Activated T-cell treated with anti-CD3 and anti-CD28 coated beads, Interleukin-2, amount 50 U/mL, for 4 hours (primary cell): ENCODE data around the gene DROSHA. TPM values are rescaled to one million over a fixed set of nuclear protein-coding genes. Genes with fewer than 3 reads are reported as not detected.

Source experiments
- ATAC-seq, 2 donors: fragments of 200-7000 bp; cut with Tn5 transposase; one replicate each; pipeline ENCODE4 v1.10.0; 2021
- DNase-seq: peaks from one replicate; pipeline ENCODE4 v3.0.0-alpha.2; 2020
- H3K27me3 Mint-ChIP-seq: one replicate; pipeline ENCODE4 v1.8.0; 2021; ENCODE audit warnings: low read depth, mixed read lengths
- H3K36me3 Mint-ChIP-seq: one replicate; pipeline ENCODE4 v1.8.0; 2022; ENCODE audit warnings: mixed read lengths; ENCODE audit not compliant: insufficient read depth
- H3K4me1 Mint-ChIP-seq: one replicate; pipeline ENCODE4 v1.8.0; 2021; ENCODE audit warnings: low read depth, mixed read lengths
- H3K4me3 Mint-ChIP-seq: one replicate; pipeline ENCODE4 v1.8.0; 2021; ENCODE audit warnings: mild to moderate bottlenecking, moderate library complexity, mixed read lengths
- H3K9me3 Mint-ChIP-seq: one replicate; pipeline ENCODE4 v1.8.0; 2021; ENCODE audit warnings: mixed read lengths
- total RNA-seq, 3 donors: library from RNA; stranded (reverse); gene quantifications; one replicate each; pipeline ENCODE4 v1.2.1, GENCODE V29; 2021

DROSHA gene
- total RNA-seq, 3 donors from 2014 or later, result 47.7 to 60.8 (median 55.8) TPM

- ATAC-seq (no peak), DNase-seq (no peak)
- H3K9me3 Mint-ChIP-seq, result no peaks in the 10 kb centered on the region
- H3K36me3 Mint-ChIP-seq, result no peaks in the 10 kb centered on the region
- H3K4me3 Mint-ChIP-seq, result no peak overlapping the region
- peaks cover 16% of the 10 kb centered on the region for H3K27me3 Mint-ChIP-seq
- no peaks in the 10 kb centered on the region for H3K4me1 Mint-ChIP-seq
Measured at GRCh38 chr5:31382051-31382878, 149.6 kb downstream of the DROSHA start.

GRCh38 chr5:31381299-31381698 lies 150.6 kb downstream of the DROSHA start:
- DNase-seq (no peak), ATAC-seq (no peak)
- Mint-ChIP-seq H3K9me3 (no peaks in the 10 kb centered on the region), H3K4me1 (no peaks in the 10 kb centered on the region), H3K27me3 (peaks cover 16% of the 10 kb centered on the region), H3K36me3 (no peaks in the 10 kb centered on the region), H3K4me3 (no peak overlapping the region)

- ATAC-seq, result no peak
- no peaks in the 10 kb centered on the region for H3K4me1 Mint-ChIP-seq
- no peak overlapping the region for H3K4me3 Mint-ChIP-seq
- no peaks in the 10 kb centered on the region for H3K9me3 Mint-ChIP-seq
- H3K36me3 Mint-ChIP-seq, result no peaks in the 10 kb centered on the region
- DNase-seq, result no peak
- H3K27me3 Mint-ChIP-seq, result peaks cover 16% of the 10 kb centered on the region
Measured at GRCh38 chr5:31380049-31380448, 151.8 kb downstream of the DROSHA start.

- no peak for ATAC-seq
- DNase-seq, result no peak
- Mint-ChIP-seq H3K9me3 (no peaks in the 10 kb centered on the region), H3K4me1 (no peaks in the 10 kb centered on the region), H3K36me3 (no peaks in the 10 kb centered on the region), H3K27me3 (peaks cover 10% of the 10 kb centered on the region), H3K4me3 (no peak overlapping the region)
Measured at GRCh38 chr5:31378838-31379237, 153.1 kb downstream of the DROSHA start.

- no peak overlapping the region for H3K4me3 Mint-ChIP-seq
- no peaks in the 10 kb centered on the region for H3K4me1 Mint-ChIP-seq
- no peak for ATAC-seq
- no peaks in the 10 kb centered on the region for H3K9me3 Mint-ChIP-seq
- DNase-seq, result no peak
- peaks cover 14% of the 10 kb centered on the region for H3K27me3 Mint-ChIP-seq
- no peaks in the 10 kb centered on the region for H3K36me3 Mint-ChIP-seq
Measured at GRCh38 chr5:31378136-31378535, 153.8 kb downstream of the DROSHA start.

GRCh38 chr5:31377274-31377946 lies 154.5 kb downstream of the DROSHA start:
- DNase-seq (no peak), ATAC-seq (no peak)
- Mint-ChIP-seq H3K27me3 (peaks cover 11% of the 10 kb centered on the region), H3K4me1 (no peaks in the 10 kb centered on the region), H3K36me3 (no peaks in the 10 kb centered on the region), H3K9me3 (no peaks in the 10 kb centered on the region), H3K4me3 (no peak overlapping the region)

- no peak for ATAC-seq
- peaks cover 8% of the 10 kb centered on the region for H3K27me3 Mint-ChIP-seq
- no peaks in the 10 kb centered on the region for H3K36me3 Mint-ChIP-seq
- no peak for DNase-seq
- H3K4me1 Mint-ChIP-seq, result no peaks in the 10 kb centered on the region
- H3K9me3 Mint-ChIP-seq, result no peaks in the 10 kb centered on the region
- no peak overlapping the region for H3K4me3 Mint-ChIP-seq
Measured at GRCh38 chr5:31375999-31376720, 155.7 kb downstream of the DROSHA start.

- no peak overlapping the region for H3K4me3 Mint-ChIP-seq
- H3K4me1 Mint-ChIP-seq, result no peaks in the 10 kb centered on the region
- H3K27me3 Mint-ChIP-seq, result peaks cover 17% of the 10 kb centered on the region
- no peaks in the 10 kb centered on the region for H3K36me3 Mint-ChIP-seq
- DNase-seq (no peak), ATAC-seq (no peak)
- H3K9me3 Mint-ChIP-seq, result no peaks in the 10 kb centered on the region
Measured at GRCh38 chr5:31372124-31372523, 159.8 kb downstream of the DROSHA start.

- Mint-ChIP-seq H3K36me3 (no peaks in the 10 kb centered on the region), H3K27me3 (peaks cover 19% of the 10 kb centered on the region), H3K9me3 (no peaks in the 10 kb centered on the region), H3K4me3 (no peak overlapping the region), H3K4me1 (no peaks in the 10 kb centered on the region)
- no peak for ATAC-seq
- DNase-seq, result no peak
Measured at GRCh38 chr5:31366941-31367340, 165.0 kb downstream of the DROSHA start.

GRCh38 chr5:31365776-31366175 lies 166.1 kb downstream of the DROSHA start:
- DNase-seq (no peak), ATAC-seq (no peak)
- Mint-ChIP-seq H3K36me3 (no peaks in the 10 kb centered on the region), H3K9me3 (no peaks in the 10 kb centered on the region), H3K4me3 (no peak overlapping the region), H3K27me3 (peaks cover 11% of the 10 kb centered on the region), H3K4me1 (no peaks in the 10 kb centered on the region)

GRCh38 chr5:31364881-31365636 lies 166.8 kb downstream of the DROSHA start:
- no peak overlapping the region for H3K4me3 Mint-ChIP-seq
- H3K9me3 Mint-ChIP-seq, result no peaks in the 10 kb centered on the region
- no peak for ATAC-seq
- peaks cover 10% of the 10 kb centered on the region for H3K27me3 Mint-ChIP-seq
- no peaks in the 10 kb centered on the region for H3K4me1 Mint-ChIP-seq
- no peak for DNase-seq
- H3K36me3 Mint-ChIP-seq, result no peaks in the 10 kb centered on the region

- ATAC-seq (no peak), DNase-seq (no peak)
- Mint-ChIP-seq H3K4me1 (no peaks in the 10 kb centered on the region), H3K36me3 (no peaks in the 10 kb centered on the region), H3K27me3 (peaks cover 7% of the 10 kb centered on the region), H3K9me3 (no peaks in the 10 kb centered on the region), H3K4me3 (no peak overlapping the region)
Measured at GRCh38 chr5:31362931-31363568, 168.8 kb downstream of the DROSHA start.

- ATAC-seq, result no peak
- Mint-ChIP-seq H3K27me3 (peaks cover 5% of the 10 kb centered on the region), H3K9me3 (no peaks in the 10 kb centered on the region), H3K36me3 (no peaks in the 10 kb centered on the region), H3K4me1 (no peaks in the 10 kb centered on the region), H3K4me3 (no peak overlapping the region)
- DNase-seq, result no peak
Measured at GRCh38 chr5:31362529-31362900, 169.4 kb downstream of the DROSHA start.
